Transverse colon (tissue), 3 donors: Measurements from ENCODE around the gene DCST2.

Source experiments
- EP300 ChIP-seq: sonication (generic); formaldehyde crosslinking; IDR thresholded peaks from one replicate; pipeline ENCODE4 v1.6.1; 2017; ENCODE audit warnings: antibody characterized with exemption, low read depth
- TF ChIP-seq, protein P1 (sequence below), 5 experiments: fragments of 200-600 bp in 3 of 5; fragments of 450-650 bp in 2 of 5; sonication (generic) in 3 of 5; IDR thresholded peaks; 1 replicate in 2 of 5; 2 replicates in 3 of 5; pipeline ENCODE4 v1.5.1; 2016 to 2017; ENCODE audit warnings: antibody characterized with exemption in 5 of 5, inconsistent platforms in 3 of 5, mild to moderate bottlenecking in 2 of 5, moderate library complexity in 1 of 5

- TF ChIP-seq, protein P1, sequence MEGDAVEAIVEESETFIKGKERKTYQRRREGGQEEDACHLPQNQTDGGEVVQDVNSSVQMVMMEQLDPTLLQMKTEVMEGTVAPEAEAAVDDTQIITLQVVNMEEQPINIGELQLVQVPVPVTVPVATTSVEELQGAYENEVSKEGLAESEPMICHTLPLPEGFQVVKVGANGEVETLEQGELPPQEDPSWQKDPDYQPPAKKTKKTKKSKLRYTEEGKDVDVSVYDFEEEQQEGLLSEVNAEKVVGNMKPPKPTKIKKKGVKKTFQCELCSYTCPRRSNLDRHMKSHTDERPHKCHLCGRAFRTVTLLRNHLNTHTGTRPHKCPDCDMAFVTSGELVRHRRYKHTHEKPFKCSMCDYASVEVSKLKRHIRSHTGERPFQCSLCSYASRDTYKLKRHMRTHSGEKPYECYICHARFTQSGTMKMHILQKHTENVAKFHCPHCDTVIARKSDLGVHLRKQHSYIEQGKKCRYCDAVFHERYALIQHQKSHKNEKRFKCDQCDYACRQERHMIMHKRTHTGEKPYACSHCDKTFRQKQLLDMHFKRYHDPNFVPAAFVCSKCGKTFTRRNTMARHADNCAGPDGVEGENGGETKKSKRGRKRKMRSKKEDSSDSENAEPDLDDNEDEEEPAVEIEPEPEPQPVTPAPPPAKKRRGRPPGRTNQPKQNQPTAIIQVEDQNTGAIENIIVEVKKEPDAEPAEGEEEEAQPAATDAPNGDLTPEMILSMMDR (IDR thresholded peaks at IDR 0.05): no peak
- TF ChIP-seq EP300: no peak
These were observed 23.5 kb upstream of the DCST2 start for GRCh38 chr1:155057104-155057503.
